CD4-positive, alpha-beta T cell treated with Interleukin-4 for 4 hours (primary cell): ENCODE data around the gene TMEM170A.
"Not testable (repeated sequence)": the region's sequence is repeated elsewhere in the genome, so short reads cannot be mapped to it uniquely, and the experiment has no call there.

Experiments used
- DNase-seq: peaks from one replicate; pipeline ENCODE4 v3.0.0-alpha.2; 2020

The TMEM170A gene, protein sequence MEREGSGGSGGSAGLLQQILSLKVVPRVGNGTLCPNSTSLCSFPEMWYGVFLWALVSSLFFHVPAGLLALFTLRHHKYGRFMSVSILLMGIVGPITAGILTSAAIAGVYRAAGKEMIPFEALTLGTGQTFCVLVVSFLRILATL

DNA sequence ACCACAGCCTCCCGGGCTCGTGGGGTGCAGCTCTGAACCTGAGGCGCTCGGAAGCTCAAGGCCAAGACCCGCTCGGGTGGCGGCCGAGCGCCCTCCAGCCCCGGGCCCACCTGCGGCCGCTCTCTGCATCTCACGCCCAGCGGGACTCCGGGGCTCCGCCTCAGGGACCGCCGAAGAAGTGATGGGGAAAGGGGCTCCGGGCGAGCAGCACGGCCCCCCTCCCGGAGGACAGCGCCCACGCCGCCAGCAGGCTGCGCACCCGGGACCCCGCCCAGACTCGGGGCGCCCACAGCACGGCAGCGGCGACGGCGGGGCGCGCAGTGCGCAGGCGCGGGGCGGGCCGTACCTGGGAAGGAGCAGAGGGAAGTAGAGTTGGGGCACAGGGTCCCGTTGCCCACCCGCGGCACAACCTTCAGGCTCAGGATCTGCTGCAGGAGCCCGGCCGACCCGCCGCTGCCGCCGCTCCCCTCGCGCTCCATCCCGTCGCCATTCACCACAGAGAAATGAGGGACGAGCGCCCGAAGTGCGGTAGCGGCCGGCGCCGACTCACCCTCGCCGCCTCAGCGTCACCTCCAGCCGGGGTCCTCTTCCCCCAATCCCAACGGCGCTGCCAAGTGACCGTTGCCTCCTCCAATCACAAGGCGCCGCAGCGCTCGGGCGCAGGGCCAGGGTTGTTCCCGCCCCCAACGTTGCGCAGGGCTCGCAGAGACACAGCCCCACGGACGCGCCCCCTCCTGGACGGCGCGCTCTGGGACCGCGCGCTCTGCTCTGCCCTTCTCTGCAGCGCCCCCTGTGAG, at the start of gene TMEM170A:
Gene TMEM170A (minus strand): TSS at position 568 of the 797 bp plus-strand sequence. CDS start 89 bp downstream, at position 479.
- peak; percentile 99 for DNase-seq

DNA sequence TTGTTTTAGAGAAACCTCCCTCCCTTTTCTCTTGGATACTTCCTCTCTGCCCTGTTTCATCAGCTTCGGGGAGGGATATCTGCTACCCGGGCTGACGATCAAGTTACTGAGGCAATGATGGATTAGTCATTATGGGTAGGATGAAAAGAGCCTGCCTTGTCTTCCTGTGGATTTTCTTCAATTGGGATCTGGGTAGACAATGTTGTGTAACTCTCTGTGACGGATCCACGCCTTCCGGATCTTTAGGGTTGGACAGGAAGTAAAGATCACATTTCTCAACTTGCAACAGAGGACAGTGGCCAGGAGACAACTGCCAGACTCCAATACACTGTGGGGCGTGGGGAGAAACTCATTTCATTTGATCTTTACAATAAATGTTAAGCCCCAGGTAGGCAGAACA, 42.1 kb upstream of the TMEM170A start:
- no peak for DNase-seq

DNA sequence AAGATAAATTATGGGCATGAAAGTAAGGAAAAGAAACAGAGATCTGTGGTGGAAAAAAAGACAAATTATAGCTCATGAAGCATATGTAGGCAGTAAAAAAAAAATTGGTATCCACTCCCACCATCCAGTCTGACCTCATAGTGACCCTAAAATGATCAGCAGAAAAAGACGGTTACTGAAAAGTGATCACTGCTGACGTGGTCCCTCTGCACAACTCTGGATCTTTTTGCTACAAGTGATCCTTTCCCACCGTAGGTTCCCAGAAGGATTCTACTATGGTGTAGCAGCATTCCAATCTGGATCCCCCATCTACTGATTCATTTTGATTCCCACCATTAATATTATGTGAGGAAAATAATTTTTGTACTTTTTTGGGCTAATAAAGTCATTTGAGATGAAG, 41.6 kb upstream of the TMEM170A start:
- no peak for DNase-seq

DNA sequence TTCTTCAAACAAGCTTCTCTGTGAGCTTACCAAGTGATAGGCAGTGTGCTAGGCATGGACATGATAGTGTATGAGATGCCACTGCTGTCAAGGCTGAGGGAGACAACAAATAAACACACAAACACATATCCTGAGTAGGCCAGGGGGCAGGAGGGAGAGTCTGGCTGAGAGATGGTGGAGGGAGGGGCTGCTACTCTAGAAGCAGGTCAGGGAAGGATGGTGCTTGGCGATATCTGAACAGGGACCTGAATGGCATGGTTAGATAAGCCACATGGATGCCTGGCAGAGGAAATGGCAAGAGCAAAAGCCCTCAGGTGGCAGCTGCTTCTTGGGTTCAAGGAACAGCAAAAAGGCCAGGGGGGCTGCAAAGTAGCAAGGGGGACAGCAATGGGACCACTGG, 39.3 kb upstream of the TMEM170A start:
- DNase-seq: no peak

DNA sequence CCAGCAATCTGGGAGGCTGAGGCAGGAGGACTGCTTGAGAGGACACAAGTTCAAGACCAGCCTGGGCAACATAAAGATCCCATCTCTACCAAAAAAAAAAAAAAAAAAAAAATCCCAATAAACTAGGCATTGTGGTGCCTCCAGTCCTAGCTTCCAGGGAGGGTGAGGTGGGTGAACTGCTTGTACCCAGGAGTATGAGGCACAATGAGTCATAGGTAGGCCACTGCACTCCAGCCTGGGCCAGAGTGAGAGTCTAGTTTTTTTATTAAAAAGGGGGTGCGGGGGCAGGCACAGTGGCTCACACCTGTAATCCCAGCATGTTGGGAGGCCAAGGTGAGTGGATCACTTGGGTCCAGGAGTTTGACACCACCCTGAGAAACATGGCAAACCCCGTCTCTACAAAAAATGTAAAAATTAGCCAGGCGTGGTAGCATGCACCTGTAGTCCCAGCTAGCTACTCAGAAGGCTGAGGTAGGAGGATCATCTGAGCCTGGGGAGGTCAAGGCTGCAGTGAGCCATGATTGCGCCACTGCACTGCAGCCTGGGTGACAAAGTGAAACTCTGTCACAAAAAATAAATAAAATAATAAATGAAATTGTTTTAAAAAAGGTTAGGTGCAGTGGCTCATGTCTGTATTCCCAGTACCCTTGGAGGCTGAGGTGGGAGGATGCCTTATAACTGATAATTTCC, 38.6 kb upstream of the TMEM170A start:
- DNase-seq: no peak

DNA sequence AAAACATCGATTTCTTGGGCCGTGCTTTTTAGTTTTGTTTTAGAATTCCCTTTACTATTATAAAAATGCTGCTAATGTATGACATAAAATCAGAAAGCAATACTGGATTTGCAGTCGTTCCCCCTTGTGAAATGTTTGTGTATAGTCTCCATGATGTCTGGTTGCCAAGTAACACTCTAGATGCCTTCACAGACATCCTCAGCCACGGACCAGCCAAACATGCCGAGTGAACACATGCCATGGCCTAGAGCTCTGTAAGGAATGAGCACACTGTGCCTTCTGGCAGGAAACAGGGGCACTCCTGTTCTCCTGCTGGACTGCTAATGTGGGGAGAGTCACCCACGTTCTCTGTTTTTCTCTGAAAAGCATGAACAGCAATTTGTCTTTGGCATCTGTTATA, 37.3 kb upstream of the TMEM170A start:
- not testable (repeated sequence) for DNase-seq

DNA sequence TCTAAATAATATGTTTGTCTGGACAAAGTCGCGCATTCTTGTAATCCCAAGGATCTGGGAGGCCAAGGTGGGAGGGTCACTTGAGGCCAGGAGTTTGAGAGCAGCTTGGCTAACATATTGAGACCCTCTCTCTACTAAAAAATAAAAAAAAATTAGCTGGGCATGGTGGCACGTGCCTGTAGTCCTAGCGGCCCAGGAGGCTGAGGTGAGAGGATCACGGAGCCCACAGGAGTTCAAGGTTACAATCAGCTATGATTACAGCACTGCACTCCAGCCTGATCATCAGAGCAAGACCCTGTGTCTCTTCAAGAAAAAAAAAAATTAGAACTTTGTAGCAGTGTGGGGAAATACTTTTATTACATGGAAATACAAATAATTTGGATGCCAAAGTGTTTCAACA, 36.9 kb upstream of the TMEM170A start:
- no peak for DNase-seq

DNA sequence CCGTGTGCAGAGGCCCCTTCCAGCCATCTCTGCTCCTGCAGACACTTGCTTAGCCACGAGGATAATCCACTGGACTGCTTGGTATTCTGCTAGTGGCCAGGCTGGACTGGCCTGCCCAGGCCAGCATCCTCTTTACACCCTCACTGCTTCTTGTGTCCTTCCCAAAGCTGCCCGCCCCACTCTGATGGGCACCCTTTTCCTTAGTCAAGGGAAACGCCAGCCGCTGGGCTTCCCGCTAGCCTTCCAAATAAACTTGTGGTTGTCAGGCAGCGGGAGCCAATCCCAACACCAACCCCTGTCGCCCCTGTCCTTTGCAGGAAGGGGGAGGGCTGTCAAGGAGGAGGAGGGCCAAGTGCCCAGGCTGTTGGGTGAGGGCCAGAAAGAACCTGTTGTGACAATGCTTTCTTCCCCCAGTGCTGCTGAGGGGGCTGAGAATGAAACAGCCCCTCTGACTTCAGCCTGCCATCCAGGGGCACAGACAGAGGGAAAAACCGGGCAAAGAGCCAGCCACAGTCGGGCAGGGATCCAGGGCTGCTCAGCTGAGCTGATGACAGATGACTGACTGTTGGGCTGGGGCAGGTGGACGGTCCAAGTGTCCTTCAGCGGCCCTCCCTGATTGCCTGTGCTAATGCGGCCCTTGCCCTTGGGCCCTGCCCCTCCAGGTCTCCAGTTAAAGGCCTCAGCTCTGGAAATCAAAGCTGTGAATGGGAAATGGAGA, 34.3 kb upstream of the TMEM170A start:
- not testable (repeated sequence) for DNase-seq

DNA sequence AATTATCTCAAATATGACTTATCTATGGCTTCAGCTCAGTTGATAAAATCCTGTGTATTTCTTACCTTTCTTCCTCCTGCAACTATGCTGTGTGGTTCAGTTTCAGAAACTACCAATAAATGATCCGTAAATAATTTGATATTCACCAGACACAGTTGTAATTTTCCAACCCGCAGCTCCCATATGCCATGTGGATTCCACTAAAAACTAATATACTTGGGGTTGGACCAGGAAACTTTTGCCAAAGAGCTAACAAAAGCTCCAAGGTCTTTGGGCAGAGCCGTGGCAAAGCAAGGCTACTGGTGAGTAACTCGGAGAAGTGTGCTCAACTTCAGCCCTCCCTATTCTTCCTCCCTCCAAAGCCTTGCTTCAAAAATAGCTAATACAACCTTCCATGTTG, 33.1 kb upstream of the TMEM170A start:
- no peak for DNase-seq

DNA sequence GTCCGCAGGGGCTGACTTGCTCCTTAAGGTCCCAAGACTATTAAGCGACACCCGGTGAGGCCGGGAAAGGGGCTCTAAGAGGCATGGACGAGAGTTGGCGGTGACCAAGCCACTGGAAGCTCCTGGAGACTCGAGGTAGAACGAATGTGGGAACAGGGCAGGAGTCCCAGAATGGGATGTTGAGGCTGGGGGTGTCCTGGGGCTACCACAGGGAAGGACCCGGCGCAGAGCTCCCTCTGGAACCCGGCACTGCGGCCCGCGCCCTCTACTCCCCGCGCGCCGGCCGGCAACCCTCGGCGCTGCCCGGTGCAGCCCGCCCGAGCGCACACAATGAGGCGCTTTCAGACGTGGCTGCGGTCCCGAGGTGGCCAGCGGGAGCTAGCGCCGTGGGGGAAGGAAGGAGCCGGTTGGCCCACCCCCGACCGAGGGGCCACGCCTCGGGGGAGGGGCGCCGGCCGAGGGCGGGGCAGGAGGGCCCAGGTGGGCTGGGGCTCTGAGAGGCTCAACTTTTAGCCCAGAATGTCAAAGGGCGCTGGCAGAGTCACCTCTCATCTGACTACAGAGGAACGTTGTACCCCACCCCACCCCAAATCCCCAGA, 30.7 kb upstream of the TMEM170A start, which contains the start of gene CHST6:
Gene CHST6 (minus strand): TSS at position 366 of the 599 bp plus-strand sequence. CDS start 15,613 bp downstream, outside the sequence.
- DNase-seq: no peak

DNA sequence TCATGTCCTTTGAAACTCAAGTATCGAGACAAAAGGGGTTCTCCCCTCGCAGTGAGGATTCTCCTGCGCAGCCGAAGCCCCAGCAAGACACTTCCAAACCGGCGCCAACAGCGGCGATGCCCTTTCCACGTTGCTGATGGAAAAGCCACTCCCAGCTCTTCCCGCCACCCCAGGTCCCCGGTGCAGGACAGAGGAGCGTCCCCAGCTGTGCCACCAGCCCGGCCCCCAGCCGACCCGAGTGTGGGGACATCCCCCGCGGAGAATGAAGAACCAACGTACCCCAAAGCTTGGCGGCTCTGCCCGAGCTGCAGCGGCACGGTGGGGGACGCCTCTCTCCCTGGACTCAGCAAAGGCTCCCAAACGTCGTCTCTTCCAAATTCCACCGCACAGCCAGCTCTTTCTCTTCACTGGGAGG, 30.2 kb upstream of the TMEM170A start:
- DNase-seq: no peak

DNA sequence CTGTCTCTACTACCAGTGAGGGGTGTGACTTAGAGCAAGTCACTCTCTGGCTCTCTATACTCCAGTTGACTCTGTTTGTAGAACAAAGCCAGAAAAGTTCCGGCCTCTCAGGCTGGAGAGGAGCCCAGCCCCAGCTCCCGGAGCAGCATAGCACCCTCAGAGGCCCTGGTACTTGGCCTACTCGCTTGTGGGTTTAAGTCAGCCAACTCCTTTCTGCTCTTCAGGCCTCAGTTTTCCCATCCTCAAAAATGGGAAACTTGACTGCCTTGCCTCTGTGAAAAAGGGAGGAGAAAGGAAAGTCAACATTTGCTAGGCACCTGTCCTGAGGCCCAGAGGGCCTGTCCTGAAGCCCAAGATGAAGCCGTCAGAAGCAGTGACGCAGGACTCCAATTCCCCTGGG, 29.7 kb upstream of the TMEM170A start:
- no peak for DNase-seq

DNA sequence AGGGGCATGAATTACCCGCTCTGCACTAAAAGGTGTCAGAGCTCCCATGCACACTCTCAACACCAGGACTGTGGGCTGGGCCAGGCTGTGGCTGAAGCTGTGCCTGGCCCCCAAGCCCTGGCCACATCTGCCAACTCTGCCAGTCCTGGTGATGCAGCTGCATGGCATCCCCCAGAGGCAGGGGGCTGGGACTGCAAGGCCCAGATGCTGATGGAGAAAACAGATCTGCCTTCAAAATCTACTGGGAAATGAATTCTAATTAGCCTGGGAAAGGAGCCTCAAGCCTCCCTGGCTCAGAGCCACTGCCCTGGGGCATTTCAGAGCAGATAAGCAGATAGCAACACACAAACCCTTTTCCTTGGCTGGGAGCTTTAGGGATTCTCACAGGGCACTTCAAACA, 27.4 kb upstream of the TMEM170A start:
- no peak for DNase-seq

DNA sequence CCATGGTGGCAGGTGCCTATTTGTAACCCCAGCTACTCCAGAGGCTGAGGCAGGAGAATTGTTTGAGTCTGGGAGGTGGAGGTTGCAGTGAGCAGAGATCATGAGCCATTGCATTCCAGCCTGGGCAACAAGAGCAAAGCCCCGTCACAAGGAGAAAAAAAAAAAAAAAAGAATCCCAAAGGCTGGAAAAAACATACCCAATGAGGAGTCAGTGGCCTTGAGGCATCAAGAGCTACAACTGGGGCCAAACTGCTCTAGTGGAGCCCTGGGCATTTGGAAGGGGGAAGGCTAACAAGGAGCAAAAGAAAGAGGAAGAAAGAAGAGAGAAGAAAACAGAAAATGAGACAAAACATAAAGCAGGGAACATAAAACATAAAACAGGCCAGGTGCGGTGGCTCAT, 23.8 kb upstream of the TMEM170A start:
- DNase-seq: no peak

DNA sequence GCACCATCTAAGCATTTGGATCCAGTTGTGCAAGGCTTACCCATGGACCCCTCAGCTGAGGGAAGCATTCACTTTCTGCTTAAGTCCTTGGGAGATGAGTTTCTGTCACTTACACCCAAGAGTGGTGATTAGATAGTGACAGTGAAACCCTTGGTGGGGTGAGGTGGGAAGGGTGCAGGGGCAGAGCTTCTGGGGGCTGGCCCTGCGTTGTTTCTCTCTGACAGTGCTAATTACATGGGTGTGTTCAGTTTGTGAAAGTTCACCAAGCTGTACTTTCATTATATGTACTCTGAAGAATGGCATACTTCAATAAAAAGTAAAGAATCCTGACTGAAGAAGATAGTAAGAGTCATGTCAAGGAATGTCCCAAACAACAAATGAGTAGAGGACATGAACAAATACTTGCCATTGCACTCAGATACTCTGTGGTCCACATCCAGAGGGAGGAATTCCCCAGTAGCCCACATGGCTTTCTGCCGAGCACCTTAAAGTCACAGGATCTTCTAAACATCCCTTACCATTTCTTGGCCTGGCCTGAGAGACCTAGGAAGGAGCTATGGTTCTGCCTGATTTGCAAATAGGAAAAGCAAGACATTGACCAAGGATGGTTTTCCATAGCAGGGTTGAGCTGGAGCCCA, 22.3 kb upstream of the TMEM170A start:
- DNase-seq: no peak

DNA sequence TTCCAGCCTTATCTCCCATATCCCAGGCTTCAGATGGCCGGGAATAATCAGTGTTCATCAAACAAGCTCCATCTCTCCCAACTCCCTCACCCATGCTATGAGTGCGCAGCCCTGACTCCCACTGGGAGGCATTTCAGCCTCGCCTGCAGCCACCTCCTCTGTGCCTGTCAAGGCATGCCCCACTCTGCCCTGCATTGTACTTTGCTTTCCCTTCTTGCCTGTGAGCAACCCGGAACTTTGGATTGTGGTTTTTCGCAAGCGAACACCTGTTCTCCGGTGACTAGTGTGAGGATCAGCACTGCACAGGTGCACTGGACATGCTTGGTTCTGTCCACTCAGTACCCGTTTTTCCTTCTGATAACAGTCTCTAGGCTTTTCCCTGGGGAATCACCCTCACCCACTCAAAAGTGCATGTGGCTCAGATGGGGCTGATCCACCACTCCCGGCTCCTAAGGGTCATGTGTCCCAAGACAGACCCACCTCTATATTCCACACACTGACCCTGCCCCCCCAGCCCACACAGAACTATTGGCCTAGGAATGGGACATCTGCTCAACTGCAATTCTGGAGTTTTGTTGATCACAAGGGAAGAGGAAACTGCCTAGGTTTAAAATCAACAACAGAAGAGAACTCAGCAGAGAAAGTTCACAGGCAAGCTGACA, 21.7 kb upstream of the TMEM170A start:
- DNase-seq: no peak

DNA sequence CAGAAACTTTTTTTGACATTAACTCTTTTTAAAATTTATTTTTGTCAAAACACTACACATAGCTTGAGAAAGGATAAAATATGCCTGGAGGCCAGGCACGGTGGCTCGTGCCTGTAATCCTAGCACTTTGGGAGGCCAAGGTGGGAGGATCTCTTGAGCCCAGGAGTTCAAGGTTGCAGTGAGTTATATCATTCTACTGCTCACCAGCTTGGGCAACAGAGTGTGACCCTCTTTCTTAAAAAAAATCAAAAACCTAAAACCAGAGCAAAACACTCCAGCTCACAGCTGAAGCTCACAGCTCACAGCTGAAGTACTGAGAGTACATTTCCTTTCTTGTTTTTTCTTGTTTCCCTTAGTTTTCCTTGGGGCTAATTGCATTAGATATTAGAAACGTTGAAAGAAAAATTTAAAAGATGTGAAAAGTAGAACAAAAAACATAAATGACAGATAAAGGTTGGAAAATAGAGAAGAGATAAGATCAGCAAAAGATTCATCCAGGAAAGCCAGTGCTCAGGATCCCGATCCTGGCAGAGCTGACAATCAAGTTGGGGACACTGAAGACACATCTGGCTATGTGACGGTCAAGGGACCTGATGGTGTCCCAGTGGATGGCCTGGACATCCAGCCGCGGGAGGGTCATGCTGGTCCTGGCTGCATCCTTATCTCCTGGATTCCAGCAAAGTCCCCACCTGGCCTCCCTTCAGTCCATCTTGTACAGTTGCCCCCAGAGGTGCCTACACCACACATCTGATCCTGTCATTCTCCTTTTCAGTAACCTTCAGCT, 20.9 kb upstream of the TMEM170A start:
- no peak for DNase-seq

DNA sequence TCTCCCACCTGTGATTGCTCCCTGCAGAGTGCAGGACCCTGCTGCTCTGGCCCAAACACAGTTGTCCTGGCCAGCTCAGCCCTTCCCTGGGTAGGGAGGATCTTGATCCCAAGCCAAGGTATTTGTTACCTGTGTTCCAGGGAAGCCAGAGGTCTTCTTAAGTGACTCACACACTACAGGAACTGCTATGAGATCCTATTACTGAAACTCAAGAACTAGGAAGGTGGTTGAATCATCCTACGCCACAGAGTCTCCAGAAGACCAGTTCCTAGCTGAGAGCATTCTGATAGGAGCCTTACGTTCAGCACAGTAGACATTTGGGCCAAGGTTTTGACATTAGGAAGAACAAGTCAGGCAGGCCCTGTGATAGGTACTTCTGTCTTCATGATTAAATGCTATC, 18.7 kb upstream of the TMEM170A start:
- DNase-seq: no peak

DNA sequence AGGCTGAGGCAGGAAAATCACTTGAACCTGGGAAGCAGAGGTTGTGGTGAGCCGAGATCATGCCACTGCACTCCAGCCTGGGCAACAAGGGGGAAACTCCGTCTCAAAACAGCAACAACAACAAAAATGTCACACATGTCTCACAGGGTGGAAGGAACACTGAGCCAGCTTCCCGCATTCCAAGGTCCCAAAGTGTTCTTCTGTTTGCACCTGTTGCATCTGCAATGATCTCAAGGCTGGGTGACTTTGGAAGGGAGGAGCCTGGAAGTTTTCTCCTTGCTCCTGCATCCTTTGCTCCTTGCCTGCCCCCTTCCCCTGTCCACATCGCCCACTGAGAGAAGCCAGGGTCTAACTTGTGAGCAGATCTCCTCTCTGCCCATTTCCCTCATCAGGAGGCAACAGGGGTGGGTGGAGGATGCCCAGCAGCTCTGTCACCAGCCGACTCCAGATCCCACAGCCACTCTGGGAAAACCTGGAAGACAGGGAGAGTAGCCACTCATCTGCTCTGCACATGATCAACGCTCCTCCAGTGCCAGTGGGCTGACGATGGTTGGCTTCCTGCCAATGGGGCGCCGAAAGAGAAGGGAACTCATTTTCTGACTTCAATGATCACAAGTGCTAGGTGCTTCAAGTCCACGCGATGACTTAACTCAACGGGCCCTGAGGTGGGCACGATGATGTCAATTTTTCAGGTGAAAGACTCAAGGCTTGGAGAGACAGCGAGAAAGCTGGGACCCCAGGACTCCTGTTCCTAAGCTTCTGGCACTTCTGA, 18.1 kb upstream of the TMEM170A start:
- no peak for DNase-seq

DNA sequence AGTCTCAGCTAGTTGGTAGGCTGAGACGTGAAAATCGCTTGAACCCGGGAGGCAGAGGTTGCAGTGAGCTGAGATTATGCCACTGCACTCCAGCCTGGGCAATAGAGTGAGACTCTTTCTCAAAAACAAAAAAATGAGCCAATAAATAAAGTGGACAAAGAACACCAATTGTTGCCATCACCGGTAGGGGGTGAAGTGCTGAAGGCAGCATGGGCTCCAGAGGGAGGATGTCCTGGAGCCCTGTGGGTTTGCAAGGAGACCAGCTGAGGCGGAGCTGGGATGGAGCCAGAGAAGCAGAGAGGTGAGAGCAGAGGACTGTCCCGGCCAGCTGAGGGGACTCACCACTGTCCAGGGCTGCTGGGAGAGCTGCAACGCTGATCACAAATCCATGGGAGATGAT, 17.0 kb upstream of the TMEM170A start:
- DNase-seq: no peak
